HG02759 (cell line): Measurements from ENCODE around the gene PITPNB.

Experiments used
- ATAC-seq: cut with Tn5 transposase; IDR thresholded peaks from one replicate; pipeline ENCODE4 v1.9.1; 2021; ENCODE audit warnings: mild to moderate bottlenecking, moderate library complexity; ENCODE audit not compliant: unreplicated experiment

The PITPNB gene

DNA sequence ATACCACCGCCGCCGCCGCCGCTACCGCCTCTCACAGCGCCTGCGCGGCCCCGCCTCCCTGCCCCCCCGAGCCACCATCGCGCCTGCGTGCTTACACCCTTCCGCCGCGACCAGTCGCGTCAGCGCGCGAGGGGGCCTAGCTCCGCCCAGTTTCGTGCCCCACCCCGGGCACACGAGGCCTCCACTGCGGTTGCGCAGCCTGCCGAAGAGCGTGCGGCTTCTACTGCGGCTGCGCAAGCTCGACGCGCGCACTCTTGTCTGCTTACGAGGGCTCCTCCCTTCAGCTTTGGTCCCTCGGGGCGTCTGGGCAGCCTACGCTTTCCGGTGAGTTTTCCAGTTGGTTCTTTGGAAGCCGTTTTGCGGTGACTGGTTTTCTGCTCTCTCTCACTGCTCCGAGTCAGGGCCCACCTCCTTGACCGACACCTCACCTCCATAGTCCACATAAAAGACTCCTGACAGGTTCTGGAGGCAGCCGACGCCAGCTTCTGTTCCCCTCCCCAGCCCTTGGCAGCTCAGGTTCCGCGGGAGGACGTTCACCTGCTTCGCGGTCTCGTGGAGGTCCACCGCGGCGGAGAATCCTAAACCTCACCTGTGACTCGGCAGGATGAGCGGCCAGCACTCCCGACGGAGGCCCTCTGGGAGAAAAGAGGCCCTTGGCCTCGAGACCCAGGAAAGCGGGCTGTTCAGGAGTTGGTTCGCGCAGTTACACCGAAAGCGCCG lies at the start of gene PITPNB:
Gene PITPNB, minus strand, starts transcription at position 35 of the 720 bp plus-strand sequence. CDS start 65 bp downstream, outside the sequence.
- ATAC-seq = peak; percentile 90

DNA sequence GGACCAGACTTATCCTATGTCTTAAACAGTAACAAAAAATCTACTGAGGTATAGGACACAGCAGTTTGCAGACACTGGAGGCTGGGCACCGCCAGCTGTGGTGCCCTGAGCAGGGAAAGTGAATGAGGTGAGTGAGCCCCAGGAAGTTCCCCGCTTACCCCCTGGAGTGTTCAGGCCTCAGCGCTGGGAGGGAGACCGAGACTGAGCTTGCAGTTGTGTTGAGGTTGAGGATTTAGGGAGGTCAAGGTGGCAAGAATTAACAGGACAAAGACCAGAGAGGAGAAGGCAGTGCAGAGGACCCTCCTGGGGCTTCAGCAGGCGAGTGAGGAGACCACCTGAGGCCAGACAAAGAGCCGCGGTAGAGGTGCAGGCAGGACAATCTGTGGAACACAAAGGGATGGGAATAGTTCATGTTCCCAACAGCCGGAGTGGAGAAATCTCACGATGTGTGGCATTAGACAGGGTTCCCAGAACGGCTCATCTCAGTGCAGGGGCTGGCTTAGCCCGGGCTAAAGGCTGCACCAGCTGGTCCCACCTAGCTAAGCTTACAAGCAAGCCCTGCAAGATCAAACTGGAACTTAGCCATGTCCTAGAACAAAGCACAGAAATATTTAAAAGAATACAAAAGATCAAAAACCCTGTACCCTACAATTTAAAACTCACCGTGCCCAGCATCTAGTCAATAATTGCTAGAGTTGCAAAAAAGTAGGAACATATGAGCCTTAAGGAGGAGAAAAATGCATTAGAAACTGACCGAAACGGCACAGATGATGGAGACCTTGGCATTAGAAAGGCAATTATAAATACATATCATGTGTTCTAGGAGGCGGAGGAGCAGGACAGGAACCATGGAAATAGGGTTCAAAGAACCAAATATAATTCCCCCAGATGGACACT lies 47.4 kb upstream of the PITPNB start:
- ATAC-seq = no peak

DNA sequence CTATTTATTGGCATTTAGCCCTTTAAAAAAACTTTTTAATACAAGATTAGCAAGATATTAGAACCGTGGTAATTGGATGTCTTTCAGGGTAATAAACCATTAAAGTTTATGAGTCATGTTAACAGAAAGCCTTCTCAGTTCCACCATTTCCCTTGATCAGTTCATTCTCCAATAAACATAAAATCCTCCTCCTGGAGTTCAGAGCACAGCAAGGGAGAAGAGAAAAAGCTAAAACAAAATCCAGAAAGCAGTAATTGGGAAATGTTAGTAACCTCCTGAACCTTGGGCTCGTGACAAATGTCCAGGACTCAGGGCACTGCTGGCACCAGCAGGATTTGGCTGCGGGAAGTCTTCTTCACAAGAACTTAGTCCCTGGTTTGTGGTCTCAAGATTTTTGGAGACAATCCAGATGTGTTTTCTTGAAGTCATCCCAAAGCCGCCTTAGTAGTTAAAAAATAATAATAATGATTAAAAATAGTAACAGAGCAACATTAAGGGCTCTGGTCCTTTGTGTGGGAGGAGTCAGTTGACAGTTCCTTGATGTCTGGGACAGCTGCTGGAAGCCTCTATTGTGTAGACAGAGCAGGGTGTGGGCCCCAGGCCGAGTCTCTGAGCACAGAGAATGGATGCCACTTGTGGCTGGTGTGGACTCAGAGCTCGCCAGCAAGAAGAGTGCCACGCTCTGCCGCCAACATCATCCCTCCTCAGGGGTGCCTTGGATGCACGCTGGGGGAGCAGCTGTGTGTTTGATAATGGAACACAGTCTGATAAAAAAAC lies 43.4 kb upstream of the PITPNB start:
- ATAC-seq = no peak

DNA sequence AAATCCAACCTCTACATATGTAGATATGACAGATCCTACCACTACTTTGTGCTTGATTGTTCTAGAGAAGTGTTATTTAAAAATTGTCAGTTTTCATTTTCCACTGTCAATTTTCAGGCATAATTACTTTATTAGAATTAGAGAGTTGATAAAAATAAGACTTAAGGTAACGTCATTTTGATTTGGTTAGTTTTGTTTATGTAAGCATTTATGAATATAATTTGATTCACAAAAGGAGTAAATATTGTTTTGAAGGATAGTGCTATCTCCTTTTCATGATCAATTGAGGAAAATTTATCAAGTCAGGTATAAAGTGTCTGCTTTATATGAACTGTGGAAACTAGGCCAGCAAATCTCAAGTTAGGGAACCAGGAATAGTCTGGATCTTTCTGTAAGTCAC lies 42.6 kb upstream of the PITPNB start:
- ATAC-seq = no peak

DNA sequence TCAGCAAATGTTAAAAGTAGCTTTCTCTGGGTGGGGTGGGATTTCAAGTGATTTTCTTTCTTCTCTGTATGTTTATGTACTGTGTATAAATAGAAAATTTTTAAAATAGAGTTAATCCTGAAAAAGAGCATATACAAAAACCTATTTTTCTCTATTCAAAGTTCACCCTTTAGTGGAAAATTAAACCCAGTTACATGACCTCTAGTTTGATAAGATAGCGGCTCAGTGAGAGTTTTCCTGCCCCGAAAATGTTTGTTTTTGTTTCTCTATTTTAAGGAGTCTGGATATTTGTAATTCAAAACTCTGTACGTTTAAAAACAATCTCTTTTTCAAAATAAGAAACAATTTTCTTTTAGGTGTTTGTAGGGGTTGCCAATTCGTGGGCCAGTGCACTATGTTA lies 42.1 kb upstream of the PITPNB start:
- ATAC-seq = no peak

DNA sequence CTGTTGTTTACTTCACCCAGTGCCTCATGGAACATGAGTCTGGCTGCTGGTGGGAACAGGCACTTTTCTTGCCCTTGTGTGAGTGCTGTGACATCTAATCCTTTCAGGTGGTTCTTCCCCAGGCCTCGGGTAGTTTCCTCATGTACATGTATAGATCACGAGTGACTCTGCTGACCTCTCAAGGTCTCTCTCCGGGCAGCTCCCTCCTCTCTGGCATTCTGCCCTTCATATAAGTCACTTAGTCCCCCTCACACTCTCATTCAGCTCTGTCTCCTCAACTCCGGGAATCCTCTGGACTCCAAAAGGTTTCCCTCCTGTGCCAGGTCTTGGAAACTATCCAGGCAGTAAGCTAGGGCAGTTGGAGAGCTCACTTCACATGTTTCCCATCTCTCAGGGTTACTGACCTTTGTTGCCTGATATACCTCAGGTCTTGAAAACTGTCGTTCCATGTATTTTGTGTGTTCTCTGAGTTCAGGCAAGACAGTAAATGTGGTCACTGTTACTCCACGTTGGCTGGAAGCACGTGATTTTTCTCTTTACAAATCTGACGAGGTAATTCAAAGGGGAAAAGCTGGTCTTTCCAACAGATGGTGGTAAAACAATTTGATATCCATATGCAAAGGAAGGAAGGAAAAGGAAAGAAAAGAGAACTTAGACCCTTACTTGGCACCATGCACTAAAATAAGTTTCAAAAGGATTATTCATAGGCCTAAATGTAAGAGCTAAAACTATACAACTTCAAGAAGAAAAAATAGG lies 40.5 kb upstream of the PITPNB start:
- no peak for ATAC-seq

DNA sequence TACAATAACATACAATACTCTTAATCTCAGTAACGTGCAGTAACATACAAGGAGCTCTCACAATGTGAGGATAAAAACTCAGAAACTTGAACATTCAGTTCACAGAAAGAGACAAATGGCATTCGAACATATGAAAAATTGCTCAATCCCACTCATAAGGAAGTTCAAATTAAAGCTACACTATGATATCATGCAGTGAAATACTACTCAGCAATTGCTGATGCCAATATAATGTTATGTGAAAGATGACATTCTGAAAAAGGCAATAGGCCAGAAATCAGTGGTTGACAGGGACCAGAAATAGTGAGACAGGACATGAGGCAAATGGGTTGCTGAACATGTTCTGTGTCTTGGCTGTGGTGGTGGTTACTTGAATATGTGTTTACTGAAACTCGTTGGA lies 33.7 kb upstream of the PITPNB start:
- ATAC-seq = no peak

DNA sequence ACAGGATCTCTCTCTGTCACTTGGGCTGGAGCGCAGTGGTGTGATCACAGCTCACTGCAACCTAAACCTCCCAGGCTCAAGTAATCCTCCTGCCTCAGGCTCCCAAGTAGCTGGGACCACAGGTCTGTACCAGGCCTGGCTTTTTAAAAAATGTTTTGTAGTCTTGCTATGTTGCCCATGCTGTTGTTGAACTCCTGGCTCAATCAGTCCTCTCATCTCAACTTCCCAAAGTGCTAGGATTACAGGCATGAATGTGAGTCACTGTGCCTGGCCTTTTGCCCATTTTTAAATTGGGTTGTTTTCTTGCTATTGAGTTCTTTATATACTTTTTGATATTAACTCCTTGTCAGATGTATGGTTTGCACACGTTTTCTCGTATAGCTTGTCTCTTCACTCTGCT lies 33.0 kb upstream of the PITPNB start:
- ATAC-seq = no peak

DNA sequence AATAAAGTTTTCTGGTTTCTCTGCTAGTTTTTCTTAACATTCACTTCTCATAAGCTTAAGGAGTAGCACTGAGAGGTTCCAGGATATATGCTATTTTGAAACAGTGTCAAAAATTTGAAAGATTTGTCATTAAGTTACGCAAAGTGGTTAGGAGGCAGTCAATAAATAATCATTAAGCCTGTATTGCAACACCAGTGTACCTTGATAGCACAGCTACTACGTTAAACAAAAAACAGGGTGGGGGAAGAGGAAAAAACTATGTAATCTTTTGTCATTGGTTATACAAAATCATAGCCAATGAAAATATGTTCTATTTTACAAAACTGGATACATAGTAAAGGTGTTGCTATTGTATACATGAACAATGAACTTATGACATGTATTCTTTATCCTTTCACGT lies 30.4 kb upstream of the PITPNB start:
- no peak for ATAC-seq

DNA sequence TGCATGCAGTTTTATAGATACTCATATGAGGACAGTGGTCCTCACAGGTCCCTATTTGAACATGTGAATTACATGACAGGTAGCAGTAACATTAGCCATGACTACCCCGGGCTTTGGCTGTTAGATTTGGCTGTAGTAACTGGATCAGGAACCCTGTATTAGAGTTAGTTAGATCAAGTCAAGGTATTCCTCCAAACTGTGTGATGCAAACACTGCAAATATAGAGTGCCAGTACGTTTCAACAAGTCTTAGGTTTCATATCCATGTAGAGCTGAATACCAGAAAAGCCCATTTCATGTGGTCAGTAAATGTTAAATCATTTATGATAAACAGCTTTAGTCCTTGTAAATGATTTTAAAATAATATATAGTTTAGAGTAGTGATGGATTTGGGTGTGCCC lies 29.5 kb upstream of the PITPNB start:
- no peak for ATAC-seq

DNA sequence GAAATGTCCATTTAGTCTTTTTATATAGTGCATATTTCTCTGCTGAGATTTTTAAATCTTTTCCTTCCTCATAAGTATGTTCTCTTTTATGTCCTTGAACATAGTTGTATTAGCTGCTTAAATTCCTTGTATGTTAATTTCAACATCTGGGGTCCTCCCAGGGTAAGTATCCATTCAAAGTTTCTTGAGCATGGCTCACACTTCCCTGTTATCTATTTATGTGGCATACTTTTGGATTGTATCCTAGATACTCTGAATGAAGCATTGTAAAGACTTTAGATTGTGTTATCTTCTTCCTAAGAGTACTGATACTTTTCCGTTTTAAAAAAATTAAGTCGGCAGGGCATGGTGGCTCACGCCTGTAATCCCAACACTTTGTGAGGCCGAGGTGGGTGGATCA lies 28.4 kb upstream of the PITPNB start:
- ATAC-seq = no peak

DNA sequence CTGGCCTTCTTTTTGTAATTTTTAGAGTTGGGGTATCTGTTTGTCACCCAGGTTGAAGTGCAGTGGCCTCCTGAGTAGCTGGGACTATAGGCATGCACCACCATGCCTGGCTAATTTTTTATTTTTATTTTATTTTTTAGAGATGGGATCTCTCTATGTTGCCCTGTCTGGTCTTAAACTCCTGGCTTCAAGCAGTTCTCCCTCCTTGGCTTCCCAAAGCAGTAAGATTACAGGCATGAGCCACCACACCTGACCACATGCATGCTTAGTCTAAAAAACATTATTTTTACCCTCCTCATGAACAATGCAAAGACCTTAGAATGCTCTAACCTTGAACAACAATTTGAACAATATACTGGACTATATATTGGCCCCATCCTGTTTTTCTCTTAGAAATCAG lies 22.1 kb upstream of the PITPNB start:
- ATAC-seq = no peak

DNA sequence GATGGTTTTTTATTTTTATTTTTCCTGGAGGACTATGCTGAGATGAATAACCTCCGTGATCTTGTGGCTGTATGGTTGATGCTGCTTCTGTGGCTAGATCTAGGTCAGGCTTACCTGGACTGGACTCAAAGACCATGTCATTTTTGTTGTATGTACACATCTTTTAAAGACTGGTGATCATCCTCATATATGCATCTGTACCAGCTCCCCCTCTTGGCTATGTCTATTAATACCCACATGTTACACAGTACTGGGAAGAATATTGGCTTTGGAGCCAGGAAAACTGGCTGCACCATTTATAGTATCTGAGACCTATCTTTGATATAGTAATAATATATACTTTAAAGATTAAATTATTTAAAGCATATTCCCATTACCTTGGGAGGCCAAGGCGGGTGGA lies 18.4 kb upstream of the PITPNB start:
- ATAC-seq = no peak

DNA sequence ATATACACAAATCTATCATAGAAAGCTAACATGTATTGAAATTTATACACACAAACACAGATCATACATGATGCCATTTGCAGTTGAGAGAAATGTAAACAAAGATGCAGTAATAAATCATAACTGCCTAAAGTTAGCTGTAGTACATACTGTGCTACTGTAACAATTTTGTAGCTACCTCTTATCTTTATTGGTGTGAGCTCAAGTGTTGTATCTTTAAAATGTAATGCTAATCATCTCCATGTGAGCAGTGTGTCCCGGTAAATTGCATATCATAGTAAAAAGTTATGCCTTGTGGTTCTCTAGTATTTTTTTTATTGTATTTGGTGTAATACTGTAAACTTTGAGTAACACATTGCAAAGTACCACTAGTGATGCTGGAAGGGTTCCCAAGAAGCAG lies 16.8 kb upstream of the PITPNB start:
- ATAC-seq = no peak

DNA sequence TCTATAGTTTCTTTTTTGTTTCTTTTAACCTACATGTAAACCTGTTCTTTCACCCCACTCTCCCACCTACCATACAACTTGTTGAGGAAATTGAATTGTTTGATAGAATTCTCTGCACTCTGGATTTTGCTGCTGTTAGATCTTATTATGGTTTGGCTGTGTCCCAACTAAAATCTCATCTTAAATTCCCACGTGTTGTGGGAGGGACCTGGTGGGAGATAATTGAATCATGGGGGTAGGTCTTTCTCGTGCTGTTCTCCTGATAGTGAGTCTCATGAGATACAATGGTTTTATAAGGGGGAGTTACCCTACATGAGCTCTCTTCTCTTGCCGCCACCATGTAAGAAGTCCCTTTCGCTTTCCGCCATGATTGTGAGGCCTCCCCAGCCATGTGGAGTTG lies 15.0 kb upstream of the PITPNB start:
- no peak for ATAC-seq

DNA sequence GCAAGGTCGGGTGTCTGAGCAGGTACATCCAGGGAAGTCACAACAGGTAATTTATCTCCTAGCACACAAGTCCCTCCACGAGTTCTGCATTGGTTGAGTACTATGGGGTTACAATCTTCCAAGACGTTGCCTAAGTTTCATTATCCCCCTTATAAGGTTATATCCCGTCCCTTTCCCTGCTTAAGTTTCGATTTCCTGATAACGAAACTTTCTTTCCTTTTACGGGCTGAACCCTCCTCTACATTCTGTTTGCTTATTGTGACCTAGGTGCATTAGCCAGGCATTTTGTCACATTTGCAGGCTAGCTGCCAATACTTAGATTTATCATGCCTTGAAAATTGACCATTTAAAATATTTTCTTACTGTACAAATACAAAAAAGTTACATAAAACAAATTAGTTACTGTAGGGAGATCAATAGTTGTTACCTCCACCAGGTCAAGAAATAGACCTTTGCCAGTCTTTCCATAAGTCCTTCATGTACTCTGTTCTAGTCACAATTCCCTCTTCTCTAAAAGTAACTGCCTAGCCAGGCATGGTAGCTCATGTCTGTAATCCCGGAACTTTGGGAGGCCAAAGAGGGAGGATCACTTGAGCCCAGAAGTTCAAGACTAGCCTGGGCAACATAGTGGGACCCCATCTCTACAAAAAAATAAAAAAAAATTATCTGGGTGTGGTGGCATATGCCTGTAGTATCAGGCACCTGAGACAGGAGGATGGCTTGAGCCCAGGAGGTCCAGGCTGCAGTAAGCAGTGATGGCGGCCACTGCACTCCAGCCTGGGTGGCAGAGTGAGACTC lies 14.3 kb upstream of the PITPNB start:
- ATAC-seq = no peak

DNA sequence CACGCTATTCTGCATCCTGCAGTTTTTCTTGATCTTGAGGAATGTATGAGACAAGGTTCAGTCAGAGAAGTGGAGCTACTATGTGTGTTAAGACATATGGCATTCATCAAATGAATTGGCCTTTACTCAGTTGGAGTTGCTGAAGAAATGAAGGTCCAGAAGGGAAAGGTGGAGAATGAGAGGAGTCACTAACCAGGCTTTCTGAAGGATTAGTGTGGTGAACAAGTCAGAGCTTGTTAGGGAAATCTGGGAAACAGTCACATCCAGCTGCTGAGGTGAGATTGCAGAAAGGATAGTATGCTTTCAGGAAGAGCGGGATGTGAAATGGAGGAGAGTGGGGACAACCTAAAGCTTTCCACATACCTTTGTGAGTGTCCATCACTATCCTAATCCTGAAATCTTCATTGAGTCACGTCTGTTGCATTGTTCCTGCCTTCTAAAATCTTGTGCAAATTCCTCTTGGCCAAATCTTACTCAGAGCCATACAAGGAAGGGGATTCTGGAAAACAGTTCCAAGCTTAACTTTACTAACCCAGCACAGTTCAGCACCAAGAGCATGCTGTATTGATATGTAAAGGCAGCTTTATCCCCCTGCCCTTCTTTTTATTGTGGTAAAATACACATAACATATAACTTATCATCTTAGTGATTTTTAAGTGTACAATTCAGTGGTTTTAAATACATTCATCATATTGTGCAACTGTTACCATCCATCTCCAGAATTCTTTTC lies 11.4 kb upstream of the PITPNB start:
- no peak for ATAC-seq

DNA sequence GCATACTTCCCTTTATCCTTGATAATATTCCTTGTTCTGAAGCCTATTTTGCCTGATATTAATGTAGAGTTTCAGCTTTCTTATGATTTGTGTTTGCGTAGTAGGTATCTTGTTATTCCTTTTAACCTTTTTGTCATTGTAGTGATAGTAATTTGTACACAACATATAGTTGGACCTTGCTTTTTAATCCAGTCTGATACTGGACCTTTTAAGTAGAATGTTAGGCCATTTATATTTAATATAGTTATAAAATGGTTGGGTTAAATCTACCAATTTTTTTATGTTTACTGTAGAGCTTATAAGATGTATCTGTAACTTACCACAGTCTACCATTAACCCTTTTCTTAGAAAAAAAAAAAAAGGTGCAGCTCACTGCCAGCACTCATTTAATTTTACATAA lies 8.6 kb upstream of the PITPNB start:
- no peak for ATAC-seq

DNA sequence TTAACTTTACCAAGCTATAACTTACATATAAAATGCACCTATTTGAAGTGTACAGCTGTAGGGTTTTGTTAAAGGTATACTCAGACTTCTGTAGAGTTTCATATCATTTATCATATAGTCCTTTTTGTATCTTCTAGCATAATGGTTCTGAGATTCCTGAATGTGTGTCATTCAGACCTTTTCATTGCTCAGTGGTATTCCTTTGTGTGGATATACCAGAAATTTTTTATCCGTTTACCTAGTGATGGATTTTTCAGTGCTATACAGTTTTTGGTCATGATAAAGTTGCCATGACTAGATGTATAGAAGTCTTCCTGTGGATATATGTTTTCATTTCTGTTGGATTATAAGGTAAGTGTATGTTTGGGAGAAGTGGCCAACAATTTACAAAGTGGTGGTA lies 6.3 kb upstream of the PITPNB start:
- no peak for ATAC-seq
